ENCODE results near the gene SHLD2.
"Not testable (repeated sequence)": the region's sequence is repeated elsewhere in the genome, so short reads cannot be mapped to it uniquely, and the experiment has no call there.

DNA sequence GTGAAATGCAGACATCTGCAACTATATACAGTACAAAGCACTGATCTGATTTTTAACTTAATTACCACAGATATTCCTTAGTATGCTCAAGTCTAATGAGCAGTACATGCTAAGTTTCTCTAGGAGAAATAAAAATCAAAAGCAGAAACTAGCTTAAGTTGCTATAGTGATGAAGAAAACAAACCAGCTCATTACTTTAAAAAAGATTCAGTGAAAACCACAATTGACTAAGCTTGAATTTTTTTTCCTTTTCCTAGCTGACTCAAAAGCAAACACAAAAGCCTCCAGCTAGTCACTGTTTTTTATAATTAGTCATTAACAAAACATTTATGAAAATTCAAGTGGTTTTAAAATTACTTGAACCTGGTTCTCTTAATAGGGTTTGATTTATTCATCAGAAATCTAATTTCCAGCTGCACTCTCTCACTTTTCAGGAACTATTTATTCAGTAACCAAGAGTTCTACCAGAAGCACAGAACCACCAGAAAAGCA lies 10.7 kb upstream of the SHLD2 start:
- not testable (repeated sequence) for TF ChIP-seq CTCF, POLR2A (IDR thresholded peaks at IDR 0.05)

Measured in uterus (tissue), 2 donors.